ENCODE measurements around the gene RNF135. TPM values are rescaled to one million over a fixed set of nuclear protein-coding genes. Genes with fewer than 3 reads are reported as not detected.

The RNF135 gene
- total RNA-seq, 1 donor from 2014 or later = 4.6 TPM

DNA sequence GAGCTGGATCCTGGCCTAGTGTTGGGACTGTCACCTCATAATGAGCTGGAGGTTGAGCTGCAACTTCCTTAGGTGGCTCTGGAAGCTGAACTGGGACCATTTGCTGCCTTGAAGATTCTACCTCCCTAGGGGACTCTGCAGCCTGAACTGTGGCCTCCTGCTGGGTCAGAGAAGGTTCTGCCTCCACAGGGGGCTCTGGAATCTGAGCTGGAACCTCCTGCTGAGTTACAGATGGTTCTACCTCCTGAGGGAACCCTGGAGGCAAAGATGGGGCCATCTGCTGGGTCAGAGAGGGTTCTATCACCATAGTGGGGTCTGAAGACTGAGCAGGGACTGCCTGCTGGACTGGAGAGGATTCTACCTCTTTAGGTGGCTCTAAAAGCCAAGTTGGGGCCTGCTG lies 77.3 kb downstream of the RNF135 start:
- H3K4me3 ChIP-seq = no peak overlapping the region
- H3K4me1 ChIP-seq = peaks cover 0 to 12% of the 10 kb centered on the region in 2 donors
- TF ChIP-seq CTCF (IDR thresholded peaks at IDR 0.05) = no peak
- intact Hi-C loops (cut with DNase I) = no loop called here
- no peak overlapping the region for H3K27ac ChIP-seq
- H3K27me3 ChIP-seq = no peaks in the 10 kb centered on the region
- H3K36me3 ChIP-seq = no peaks in the 10 kb centered on the region
- no peaks in the 10 kb centered on the region for H3K9me3 ChIP-seq
- no peak for DNase-seq (ENCODE audit: low spot score in 2 of 2)

- intact Hi-C loops (cut with DNase I) = no loop called here
- peaks cover 0 to 12% of the 10 kb centered on the region in 2 donors for H3K4me1 ChIP-seq
- H3K27ac ChIP-seq = no peak overlapping the region
- no peak for DNase-seq (ENCODE audit: low spot score in 2 of 2)
- no peaks in the 10 kb centered on the region for H3K27me3 ChIP-seq
- H3K36me3 ChIP-seq = no peaks in the 10 kb centered on the region
- no peaks in the 10 kb centered on the region for H3K9me3 ChIP-seq
- TF ChIP-seq CTCF (IDR thresholded peaks at IDR 0.05) = no peak
- no peak overlapping the region for H3K4me3 ChIP-seq
Observed at GRCh38 chr17:31048780-31049179, 77.9 kb downstream of the RNF135 start.

Other genes starting within 250 kb of the RNF135 start
- gene CRLF3, start 146.3 kb upstream of the RNF135 start, total RNA-seq = 10.0 TPM
- under 0.01 TPM for gene ATAD5, start 139.1 kb upstream of the RNF135 start, total RNA-seq
- 0.43 TPM for gene TEFM, start 64.8 kb upstream of the RNF135 start, total RNA-seq
- gene ADAP2, start 49.1 kb upstream of the RNF135 start, total RNA-seq = 12.5 TPM
- gene NF1, start 123.9 kb downstream of the RNF135 start, total RNA-seq = 25.0 TPM

All from ascending aorta (tissue), 2 donors.